NCI-H446 (cell line): ENCODE data around the gene LMNA.
A peak's percentile ranks its signal among the peaks of the same experiment; 100 is the strongest.

Source experiments
- DNase-seq, 2 experiments: peaks; one replicate each; lab custom pipeline; 2025; lab: John Stamatoyannopoulos, UW

LMNA gene

GRCh38 chr1:156143765-156144489 lies 29.4 kb downstream of the LMNA start:
- DNase-seq: no peak

- no peak for DNase-seq
These were observed 30.2 kb downstream of the LMNA start for GRCh38 chr1:156144742-156145141.

- DNase-seq: no peak
These were observed 31.1 kb downstream of the LMNA start for GRCh38 chr1:156145650-156146019.

GRCh38 chr1:156146020-156146768 lies 31.7 kb downstream of the LMNA start:
- peak; percentile 63 to 91 for DNase-seq

- DNase-seq: no peak
These were observed 32.4 kb downstream of the LMNA start for GRCh38 chr1:156146769-156147405.

- DNase-seq: no peak
These were observed 33.7 kb downstream of the LMNA start for GRCh38 chr1:156148216-156148615.

GRCh38 chr1:156149374-156150332 lies 35.1 kb downstream of the LMNA start:
- no peak for DNase-seq

GRCh38 chr1:156150333-156151011 lies 36.0 kb downstream of the LMNA start:
- no peak for DNase-seq

GRCh38 chr1:156151093-156151688 lies 36.7 kb downstream of the LMNA start:
- DNase-seq: no peak

- DNase-seq: no peak
These were observed 38.1 kb downstream of the LMNA start for GRCh38 chr1:156152628-156153027.

- no peak for DNase-seq
These were observed 38.9 kb downstream of the LMNA start, which contains the start of gene SEMA4A for GRCh38 chr1:156153362-156153761. Gene SEMA4A (plus strand): TSS chr1:156153585. CDS start chr1:156154579, 994 bp downstream.

GRCh38 chr1:156154317-156154749 lies 39.8 kb downstream of the LMNA start:
- no peak for DNase-seq

GRCh38 chr1:156155756-156156510 lies 41.4 kb downstream of the LMNA start:
- no peak for DNase-seq

- DNase-seq: no peak
These were observed 43.0 kb downstream of the LMNA start for GRCh38 chr1:156157506-156157905.

GRCh38 chr1:156157966-156158365 lies 43.5 kb downstream of the LMNA start:
- no peak for DNase-seq

GRCh38 chr1:156160000-156160742 lies 45.7 kb downstream of the LMNA start:
- no peak for DNase-seq

GRCh38 chr1:156160743-156161171 lies 46.2 kb downstream of the LMNA start:
- DNase-seq: peak; percentile 19 to 78

- DNase-seq: no peak
These were observed 48.0 kb downstream of the LMNA start for GRCh38 chr1:156162430-156163037.

GRCh38 chr1:156163712-156164111 lies 49.2 kb downstream of the LMNA start:
- DNase-seq: no peak
